Tibial artery (tissue), 4 donors: ENCODE data around the gene PTPRU.
"Not testable (repeated sequence)": the region's sequence is repeated elsewhere in the genome, so short reads cannot be mapped to it uniquely, and the experiment has no call there.

Source experiments
- DNase-seq, 2 donors: peaks; one replicate each; pipeline ENCODE4 v3.0.0-alpha.2; 2019
- H3K27ac ChIP-seq, 2 donors: fragments of 200-600 bp; sonication (generic) in 1 of 2; 1 replicate in 1 of 2; 2 replicates in 1 of 2; pipeline ENCODE4 v1.5.1; 2018 to 2019; ENCODE audit warnings: mild to moderate bottlenecking in 1 of 2
- H3K27me3 ChIP-seq, 2 donors: fragments of 200-600 bp; sonication (generic) in 1 of 2; one replicate each; pipeline versions ENCODE4 v1.5.1 to v1.6.0; 2016 to 2019
- H3K36me3 ChIP-seq, 3 donors: fragments of 200-600 bp; sonication (generic) in 2 of 3; one replicate each; pipeline ENCODE4 v1.5.1; 2016 to 2019; ENCODE audit warnings: mild to moderate bottlenecking in 2 of 3
- H3K4me1 ChIP-seq, 4 donors: fragments of 200-600 bp; sonication (generic) in 2 of 4; 1 replicate in 3 of 4; 2 replicates in 1 of 4; pipeline ENCODE4 v1.5.1; 2016 to 2019
- H3K4me3 ChIP-seq, 2 donors: fragments of 200-600 bp; sonication (generic) in 1 of 2; 1 replicate in 1 of 2; 2 replicates in 1 of 2; pipeline ENCODE4 v1.5.1; 2018 to 2019; ENCODE audit warnings: mild to moderate bottlenecking in 2 of 2
- H3K9me3 ChIP-seq, 3 donors: fragments of 200-600 bp; sonication (generic) in 1 of 3; one replicate each; pipeline ENCODE4 v1.5.1; 2016 to 2019
- intact Hi-C: fragments of 100-400 bp; cut with DNase I; formaldehyde crosslinking; loops from one replicate; pipeline ENCODE4 v1.15.0; 2023; ENCODE audit warnings: low total_unique reads
- TF ChIP-seq, protein P1 (sequence below), 2 experiments: fragments of 200-600 bp in 1 of 2; fragments of 450-650 bp in 1 of 2; IDR thresholded peaks; one replicate each; pipeline ENCODE4 v1.5.1; 2017 to 2019; ENCODE audit warnings: antibody characterized with exemption in 2 of 2, mild to moderate bottlenecking in 1 of 2, moderate library complexity in 1 of 2

The PTPRU gene

DNA sequence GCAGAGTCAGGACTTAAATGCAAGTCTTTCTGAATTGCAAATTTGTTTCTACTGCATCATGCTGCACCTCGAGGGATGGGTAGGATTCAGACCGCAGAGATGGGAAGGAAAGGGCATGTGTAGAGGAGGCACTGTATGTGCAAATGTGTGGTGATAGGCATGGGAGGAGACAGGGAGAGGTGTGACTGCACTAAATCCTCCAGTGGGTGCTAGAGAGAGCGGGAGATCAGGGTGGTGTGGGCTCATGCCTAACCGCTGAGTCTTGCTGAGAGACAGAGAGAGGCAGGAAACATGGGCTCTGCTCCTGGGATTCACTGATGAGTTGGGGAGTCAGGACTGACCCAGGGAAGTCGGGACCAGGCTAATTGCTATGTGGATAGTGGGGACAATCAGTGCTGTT is 61.1 kb downstream of the PTPRU start:
- Histone ChIP-seq H3K4me1 (no peaks in the 10 kb centered on the region), H3K9me3 (no peaks in the 10 kb centered on the region), H3K4me3 (no peak overlapping the region), H3K27me3 (no peaks in the 10 kb centered on the region), H3K36me3 (peaks cover 10 to 69% (median 37%) of the 10 kb centered on the region in 3 donors), H3K27ac (no peak overlapping the region)
- intact Hi-C loops: no loop called here
- TF ChIP-seq, protein P1, sequence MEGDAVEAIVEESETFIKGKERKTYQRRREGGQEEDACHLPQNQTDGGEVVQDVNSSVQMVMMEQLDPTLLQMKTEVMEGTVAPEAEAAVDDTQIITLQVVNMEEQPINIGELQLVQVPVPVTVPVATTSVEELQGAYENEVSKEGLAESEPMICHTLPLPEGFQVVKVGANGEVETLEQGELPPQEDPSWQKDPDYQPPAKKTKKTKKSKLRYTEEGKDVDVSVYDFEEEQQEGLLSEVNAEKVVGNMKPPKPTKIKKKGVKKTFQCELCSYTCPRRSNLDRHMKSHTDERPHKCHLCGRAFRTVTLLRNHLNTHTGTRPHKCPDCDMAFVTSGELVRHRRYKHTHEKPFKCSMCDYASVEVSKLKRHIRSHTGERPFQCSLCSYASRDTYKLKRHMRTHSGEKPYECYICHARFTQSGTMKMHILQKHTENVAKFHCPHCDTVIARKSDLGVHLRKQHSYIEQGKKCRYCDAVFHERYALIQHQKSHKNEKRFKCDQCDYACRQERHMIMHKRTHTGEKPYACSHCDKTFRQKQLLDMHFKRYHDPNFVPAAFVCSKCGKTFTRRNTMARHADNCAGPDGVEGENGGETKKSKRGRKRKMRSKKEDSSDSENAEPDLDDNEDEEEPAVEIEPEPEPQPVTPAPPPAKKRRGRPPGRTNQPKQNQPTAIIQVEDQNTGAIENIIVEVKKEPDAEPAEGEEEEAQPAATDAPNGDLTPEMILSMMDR (IDR thresholded peaks at IDR 0.05): no peak
- DNase-seq: no peak

DNA sequence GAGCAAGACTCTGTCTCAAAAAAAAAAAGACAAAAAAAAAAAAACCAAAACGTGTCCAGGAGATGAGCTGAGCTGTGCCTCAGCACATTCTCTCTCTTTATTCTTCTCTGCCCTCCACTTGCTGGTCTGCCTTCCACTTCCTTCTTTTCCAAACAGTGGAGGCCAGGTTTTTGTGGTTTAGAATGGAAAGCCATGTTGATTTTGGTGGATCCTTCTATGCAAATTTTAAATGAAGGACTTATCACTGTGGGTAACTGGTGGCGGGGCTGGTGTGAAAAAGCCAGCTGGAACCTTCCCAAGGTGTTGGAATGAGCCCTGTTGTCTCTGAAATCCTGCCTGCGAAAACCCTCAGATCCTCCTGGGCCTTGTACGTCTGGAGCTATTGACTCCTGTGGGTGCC is 61.9 kb downstream of the PTPRU start:
- Histone ChIP-seq H3K27ac (no peak overlapping the region), H3K36me3 (peaks cover 10 to 63% (median 31%) of the 10 kb centered on the region in 3 donors), H3K27me3 (no peaks in the 10 kb centered on the region), H3K4me1 (no peaks in the 10 kb centered on the region), H3K4me3 (no peak overlapping the region), H3K9me3 (no peaks in the 10 kb centered on the region)
- DNase-seq: peak in 1 of 2 donors; percentile 34
- TF ChIP-seq, protein P1 (IDR thresholded peaks at IDR 0.05): no peak
- intact Hi-C loops: no loop called here

DNA sequence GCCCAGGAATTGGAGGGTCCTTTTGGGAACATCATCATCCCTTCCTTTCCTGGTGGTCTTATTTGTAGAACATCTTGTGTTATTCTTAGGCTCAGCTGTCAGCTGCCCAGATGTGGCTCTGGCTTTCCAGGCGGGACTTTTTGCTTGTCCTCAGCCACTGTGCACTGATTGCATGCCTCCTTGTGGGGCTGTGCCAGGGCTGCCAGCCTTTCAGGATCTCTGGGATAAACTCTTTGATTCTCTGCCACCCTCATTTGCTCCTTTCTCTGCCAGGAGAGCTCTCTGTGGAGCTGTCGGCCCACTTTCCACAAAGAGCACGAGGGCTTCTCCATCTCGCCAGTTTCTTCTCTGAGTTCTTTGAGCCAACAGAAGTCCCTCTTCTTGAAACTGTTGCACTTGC is 63.1 kb downstream of the PTPRU start:
- TF ChIP-seq, protein P1 (IDR thresholded peaks at IDR 0.05): no peak
- peak in 1 of 2 donors; percentile 25 for DNase-seq
- no peaks in the 10 kb centered on the region for H3K27me3 ChIP-seq
- intact Hi-C loops: no loop called here
- no peaks in the 10 kb centered on the region for H3K9me3 ChIP-seq
- no peak overlapping the region for H3K27ac ChIP-seq
- peaks cover 14 to 69% (median 32%) of the 10 kb centered on the region in 3 donors for H3K36me3 ChIP-seq
- H3K4me3 ChIP-seq: no peak overlapping the region
- H3K4me1 ChIP-seq: no peaks in the 10 kb centered on the region

DNA sequence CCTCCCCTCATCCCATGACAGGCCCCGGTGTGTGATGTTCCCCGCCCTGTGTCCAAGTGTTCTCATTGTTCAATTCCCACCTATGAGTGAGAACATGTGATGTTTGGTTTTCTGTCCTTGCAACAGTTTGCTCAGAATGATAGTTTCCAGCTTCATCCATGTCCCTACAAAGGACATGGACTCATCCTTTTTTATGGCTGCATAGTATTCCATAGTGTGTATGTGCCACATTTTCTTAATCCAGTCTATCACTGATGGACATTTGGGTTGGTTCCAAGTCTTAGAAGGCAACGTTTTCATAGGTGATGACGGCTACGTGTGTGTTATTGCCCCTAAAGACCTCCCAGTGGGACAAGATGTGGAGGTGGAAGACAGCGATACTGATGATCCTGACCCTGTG is 65.4 kb downstream of the PTPRU start:
- H3K4me3 ChIP-seq, H3K27me3 ChIP-seq, intact Hi-C loops, H3K27ac ChIP-seq, DNase-seq, H3K4me1 ChIP-seq, H3K9me3 ChIP-seq: not testable (repeated sequence)
- peaks cover 25 to 79% (median 55%) of the 10 kb centered on the region in 3 donors for H3K36me3 ChIP-seq

DNA sequence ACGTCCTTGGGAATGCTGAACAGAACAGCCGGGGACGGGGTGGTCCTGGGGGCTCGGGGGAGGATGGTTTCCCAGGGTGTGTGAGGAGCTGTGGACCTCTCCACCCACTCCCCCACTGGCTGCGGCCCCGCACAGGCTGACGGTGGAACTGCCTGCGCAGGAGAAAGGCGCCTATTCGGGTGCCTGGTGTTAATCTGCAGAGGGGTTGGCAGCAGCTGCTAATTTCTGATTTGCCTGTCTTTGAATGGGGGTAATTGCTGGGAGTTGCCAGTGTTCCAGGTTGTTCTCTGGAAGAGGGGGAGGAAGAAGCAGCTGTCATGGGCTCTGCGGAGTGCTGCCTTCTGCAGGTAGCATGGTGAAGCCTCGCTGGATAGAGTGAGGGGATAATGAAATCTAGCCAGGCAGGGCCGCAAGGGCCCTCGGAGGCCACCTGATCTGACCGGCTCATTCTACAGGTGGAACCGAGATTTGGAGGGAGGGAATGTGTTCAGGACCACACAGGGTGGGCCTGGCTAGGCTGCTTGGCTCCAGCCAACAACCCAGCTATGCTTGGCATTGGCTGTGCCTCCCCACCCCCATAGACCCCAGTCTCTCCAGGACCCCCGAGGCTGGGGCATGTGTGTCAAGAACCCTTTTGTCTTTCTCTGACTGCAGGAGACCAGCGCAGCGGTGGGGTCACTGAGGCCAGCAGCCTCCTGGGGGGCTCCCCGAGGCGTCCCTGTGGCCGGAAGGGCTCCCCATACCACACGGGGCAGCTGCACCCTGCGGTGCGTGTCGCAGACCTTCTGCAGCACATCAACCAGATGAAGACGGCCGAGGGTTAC is 67.1 kb downstream of the PTPRU start:
- TF ChIP-seq, protein P1 (IDR thresholded peaks at IDR 0.05): no peak
- H3K4me3 ChIP-seq: no peak overlapping the region
- intact Hi-C loops: no loop called here
- H3K27ac ChIP-seq: no peak overlapping the region
- no peaks in the 10 kb centered on the region for H3K9me3 ChIP-seq
- DNase-seq: no peak
- H3K27me3 ChIP-seq: no peaks in the 10 kb centered on the region
- peaks cover 25 to 74% (median 53%) of the 10 kb centered on the region in 3 donors for H3K36me3 ChIP-seq
- no peaks in the 10 kb centered on the region for H3K4me1 ChIP-seq

DNA sequence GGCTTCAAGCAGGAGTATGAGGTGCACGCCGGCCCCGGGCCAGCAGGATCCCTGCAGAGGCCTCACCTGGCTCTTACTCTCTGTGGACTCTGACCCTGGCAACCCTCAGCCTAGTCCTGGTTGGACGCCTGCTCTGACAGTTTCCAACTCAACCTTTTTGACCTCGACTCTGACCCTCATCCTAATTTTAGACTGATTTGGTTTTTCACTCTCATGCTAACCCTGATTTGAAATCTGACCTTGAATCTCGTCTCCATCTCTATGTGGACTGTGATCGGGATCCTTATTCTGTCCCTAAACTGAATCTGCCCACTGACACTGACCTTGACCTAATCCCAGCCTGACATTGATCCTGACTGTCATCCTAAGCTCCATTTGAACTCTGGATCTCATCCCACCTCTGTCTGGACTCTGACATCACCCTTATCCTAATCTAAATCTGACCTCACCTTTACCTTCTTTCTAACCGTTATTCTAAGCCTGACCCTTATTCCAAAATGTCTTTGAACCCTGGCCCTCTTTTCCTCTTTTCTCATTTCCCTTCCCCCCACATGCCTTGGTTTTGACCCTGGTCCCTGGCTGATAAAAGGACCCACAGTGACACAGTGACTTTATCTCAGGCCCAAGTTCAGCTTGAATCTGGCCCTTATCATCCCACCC is 67.8 kb downstream of the PTPRU start:
- Histone ChIP-seq H3K27ac (no peak overlapping the region), H3K27me3 (no peaks in the 10 kb centered on the region), H3K4me1 (no peaks in the 10 kb centered on the region), H3K36me3 (peaks cover 26 to 67% (median 47%) of the 10 kb centered on the region in 3 donors), H3K4me3 (no peak overlapping the region), H3K9me3 (no peaks in the 10 kb centered on the region)
- intact Hi-C loops: no loop called here
- DNase-seq: no peak
- TF ChIP-seq, protein P1 (IDR thresholded peaks at IDR 0.05): no peak
